ENCODE measurements around the gene VWA1. TPM values are rescaled to one million over a fixed set of nuclear protein-coding genes. Genes with fewer than 3 reads are reported as not detected.
"Not testable (repeated sequence)": the region's sequence is repeated elsewhere in the genome, so short reads cannot be mapped to it uniquely, and the experiment has no call there.

Gene VWA1
- total and polyA plus RNA-seq, 9 donors, result 32.9 to 99.5 (median 68.1) TPM

- Histone ChIP-seq H3K27me3 (ENCODE audit: control insufficient read depth, insufficient read depth, low read length) (no peaks in the 10 kb centered on the region), H3K27ac (ENCODE audit: low read length) (peak within 1 kb of the TSS; percentile 13), H3K4me1 (ENCODE audit: control insufficient read depth, insufficient read depth, low read length) (peaks cover 17% of the 10 kb centered on the region), H3K36me3 (ENCODE audit: control insufficient read depth, insufficient read depth, low read length) (no peaks in the 10 kb centered on the region), H3K4me3 (ENCODE audit: low read length) (peak within 1 kb of the TSS; percentile 75), H3K9me3 (replicated peaks; ENCODE audit: control insufficient read depth, low read depth, low read length) (no peaks in the 10 kb centered on the region)
- DNase-seq, result peak; percentile 98
- WGBS (ENCODE audit: insufficient coverage), result under 1% methylated on average over 69 of the region's 87 CpGs
Observed at GRCh38 chr1:1471389-1472052, 36.0 kb downstream of the VWA1 start, which contains the start of gene ATAD3B. ATAD3B (plus strand) TSS chr1:1471765; CDS start chr1:1471885, 120 bp downstream.

GRCh38 chr1:1472053-1472876, 36.8 kb downstream of the VWA1 start:
- H3K9me3 ChIP-seq (replicated peaks; ENCODE audit: control insufficient read depth, low read depth, low read length); H3K27ac ChIP-seq (ENCODE audit: low read length); DNase-seq; H3K36me3 ChIP-seq (ENCODE audit: control insufficient read depth, insufficient read depth, low read length); H3K27me3 ChIP-seq (ENCODE audit: control insufficient read depth, insufficient read depth, low read length): not testable (repeated sequence)
- 0% methylated on average over 35 of the region's 65 CpGs for WGBS (ENCODE audit: insufficient coverage)
- H3K4me3 ChIP-seq (ENCODE audit: low read length), result peak overlapping the region; percentile 75
- peaks cover 17% of the 10 kb centered on the region for H3K4me1 ChIP-seq (ENCODE audit: control insufficient read depth, insufficient read depth, low read length)

- not testable (repeated sequence) for DNase-seq; H3K9me3 ChIP-seq (replicated peaks; ENCODE audit: control insufficient read depth, low read depth, low read length); H3K27me3 ChIP-seq (ENCODE audit: control insufficient read depth, insufficient read depth, low read length); H3K27ac ChIP-seq (ENCODE audit: low read length); H3K4me3 ChIP-seq (ENCODE audit: low read length)
- Histone ChIP-seq H3K36me3 (ENCODE audit: control insufficient read depth, insufficient read depth, low read length) (peaks cover 34% of the 10 kb centered on the region), H3K4me1 (ENCODE audit: control insufficient read depth, insufficient read depth, low read length) (peaks cover 10% of the 10 kb centered on the region)
- WGBS (ENCODE audit: insufficient coverage), result no CpG with 5 or more reads among the region's 17 CpGs
Observed at GRCh38 chr1:1476011-1476410, 40.5 kb downstream of the VWA1 start.

- WGBS (ENCODE audit: insufficient coverage), result 97% methylated on average over 15 of the region's 22 CpGs
- H3K36me3 ChIP-seq (ENCODE audit: control insufficient read depth, insufficient read depth, low read length), result peaks cover 37% of the 10 kb centered on the region
- no peak overlapping the region for H3K27ac ChIP-seq (ENCODE audit: low read length)
- no peaks in the 10 kb centered on the region for H3K9me3 ChIP-seq (replicated peaks; ENCODE audit: control insufficient read depth, low read depth, low read length)
- H3K27me3 ChIP-seq (ENCODE audit: control insufficient read depth, insufficient read depth, low read length), result no peaks in the 10 kb centered on the region
- H3K4me1 ChIP-seq (ENCODE audit: control insufficient read depth, insufficient read depth, low read length), result peaks cover 10% of the 10 kb centered on the region
- H3K4me3 ChIP-seq (ENCODE audit: low read length), result no peak overlapping the region
- DNase-seq, result no peak
Observed at GRCh38 chr1:1477206-1477605, 41.7 kb downstream of the VWA1 start.

- H3K9me3 ChIP-seq (replicated peaks; ENCODE audit: control insufficient read depth, low read depth, low read length), result no peaks in the 10 kb centered on the region
- H3K4me3 ChIP-seq (ENCODE audit: low read length), result no peak overlapping the region
- no peak overlapping the region for H3K27ac ChIP-seq (ENCODE audit: low read length)
- H3K27me3 ChIP-seq (ENCODE audit: control insufficient read depth, insufficient read depth, low read length), result no peaks in the 10 kb centered on the region
- no peak for DNase-seq
- 93% methylated on average over 28 of the region's 42 CpGs for WGBS (ENCODE audit: insufficient coverage)
- H3K36me3 ChIP-seq (ENCODE audit: control insufficient read depth, insufficient read depth, low read length), result peaks cover 54% of the 10 kb centered on the region
- no peaks in the 10 kb centered on the region for H3K4me1 ChIP-seq (ENCODE audit: control insufficient read depth, insufficient read depth, low read length)
Observed at GRCh38 chr1:1479547-1480487, 44.3 kb downstream of the VWA1 start.

GRCh38 chr1:1480488-1480867, 45.0 kb downstream of the VWA1 start:
- H3K27me3 ChIP-seq (ENCODE audit: control insufficient read depth, insufficient read depth, low read length); H3K9me3 ChIP-seq (replicated peaks; ENCODE audit: control insufficient read depth, low read depth, low read length); H3K4me3 ChIP-seq (ENCODE audit: low read length); H3K27ac ChIP-seq (ENCODE audit: low read length); H3K4me1 ChIP-seq (ENCODE audit: control insufficient read depth, insufficient read depth, low read length); DNase-seq: not testable (repeated sequence)
- WGBS (ENCODE audit: insufficient coverage), result 95% methylated on average over 12 of the region's 16 CpGs
- H3K36me3 ChIP-seq (ENCODE audit: control insufficient read depth, insufficient read depth, low read length), result peaks cover 54% of the 10 kb centered on the region

GRCh38 chr1:1481811-1482210, 46.3 kb downstream of the VWA1 start:
- not testable (repeated sequence) for DNase-seq; H3K4me3 ChIP-seq (ENCODE audit: low read length); H3K27me3 ChIP-seq (ENCODE audit: control insufficient read depth, insufficient read depth, low read length); H3K9me3 ChIP-seq (replicated peaks; ENCODE audit: control insufficient read depth, low read depth, low read length); H3K4me1 ChIP-seq (ENCODE audit: control insufficient read depth, insufficient read depth, low read length); H3K27ac ChIP-seq (ENCODE audit: low read length)
- H3K36me3 ChIP-seq (ENCODE audit: control insufficient read depth, insufficient read depth, low read length), result peaks cover 59% of the 10 kb centered on the region
- 92% methylated on average over 12 of the region's 30 CpGs for WGBS (ENCODE audit: insufficient coverage)

- DNase-seq, result no peak
- 92% methylated on average over 4 of the region's 14 CpGs for WGBS (ENCODE audit: insufficient coverage)
- Histone ChIP-seq H3K27me3 (ENCODE audit: control insufficient read depth, insufficient read depth, low read length) (no peaks in the 10 kb centered on the region), H3K27ac (ENCODE audit: low read length) (no peak overlapping the region), H3K9me3 (replicated peaks; ENCODE audit: control insufficient read depth, low read depth, low read length) (no peaks in the 10 kb centered on the region), H3K36me3 (ENCODE audit: control insufficient read depth, insufficient read depth, low read length) (peaks cover 54% of the 10 kb centered on the region), H3K4me3 (ENCODE audit: low read length) (no peak overlapping the region), H3K4me1 (ENCODE audit: control insufficient read depth, insufficient read depth, low read length) (no peaks in the 10 kb centered on the region)
Observed at GRCh38 chr1:1482856-1483255, 47.4 kb downstream of the VWA1 start.

- Histone ChIP-seq H3K4me1 (ENCODE audit: control insufficient read depth, insufficient read depth, low read length) (no peaks in the 10 kb centered on the region), H3K27me3 (ENCODE audit: control insufficient read depth, insufficient read depth, low read length) (no peaks in the 10 kb centered on the region), H3K27ac (ENCODE audit: low read length) (no peak overlapping the region), H3K4me3 (ENCODE audit: low read length) (no peak overlapping the region), H3K36me3 (ENCODE audit: control insufficient read depth, insufficient read depth, low read length) (peaks cover 58% of the 10 kb centered on the region), H3K9me3 (replicated peaks; ENCODE audit: control insufficient read depth, low read depth, low read length) (no peaks in the 10 kb centered on the region)
- DNase-seq, result no peak
- WGBS (ENCODE audit: insufficient coverage), result 88% methylated on average over 13 of the region's 16 CpGs
Observed at GRCh38 chr1:1483714-1484113, 48.2 kb downstream of the VWA1 start.

Data from muscle of leg (tissue), 11 donors.